Measurements from ENCODE around the gene ECHDC3. TPM values are rescaled to one million over a fixed set of nuclear protein-coding genes. Genes with fewer than 3 reads are reported as not detected.
"Not testable (repeated sequence)": the region's sequence is repeated elsewhere in the genome, so short reads cannot be mapped to it uniquely, and the experiment has no call there.

The ECHDC3 gene
- total RNA-seq, 1 experiment from 2014 or later: 13.0 TPM

DNA sequence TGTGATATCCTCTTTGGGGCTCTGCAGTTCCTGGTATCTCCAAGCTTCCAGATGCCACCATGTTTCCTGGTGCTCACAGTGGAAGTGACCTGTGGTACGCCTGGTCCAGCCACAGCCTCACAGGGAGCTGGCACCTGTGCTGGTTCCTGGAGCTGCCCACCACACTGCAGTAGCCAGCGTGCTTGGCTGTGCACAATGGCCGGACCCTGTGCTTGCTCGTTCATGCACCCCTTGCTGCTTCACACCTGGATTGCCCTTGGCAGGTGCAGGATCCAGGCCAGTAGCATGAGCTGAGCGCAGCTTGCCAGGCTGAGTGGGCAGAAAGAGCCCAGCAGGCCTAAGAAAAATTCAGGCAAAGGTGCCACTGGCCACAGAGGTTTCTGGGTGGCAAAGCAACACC lies 11.4 kb upstream of the ECHDC3 start:
- H3K27ac ChIP-seq (ENCODE audit: low read depth, low read length): no peak overlapping the region
- RAD21 ChIA-PET (ENCODE audit: low non-redundant PET in 1 of 2, low total read pairs in 2 of 2, uncharacterized antibody in 2 of 2, unreplicated experiment in 2 of 2): no interaction called here

DNA sequence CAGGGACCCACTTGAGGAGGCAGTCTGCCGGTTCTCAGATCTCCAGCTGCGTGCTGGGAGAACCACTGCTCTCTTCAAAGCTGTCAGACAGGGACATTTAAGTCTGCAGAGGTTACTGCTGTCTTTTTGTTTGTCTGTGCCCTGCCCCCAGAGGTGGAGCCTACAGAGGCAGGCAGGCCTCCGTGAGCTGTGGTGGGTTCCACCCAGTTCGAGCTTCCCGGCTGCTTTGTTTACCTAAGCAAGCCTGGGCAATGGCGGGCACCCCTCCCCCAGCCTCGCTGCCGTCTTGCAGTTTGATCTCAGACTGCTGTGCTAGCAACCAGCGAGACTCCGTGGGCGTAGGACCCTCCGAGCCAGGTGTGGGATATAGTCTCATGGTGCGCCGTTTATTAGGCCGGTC lies 5.4 kb upstream of the ECHDC3 start:
- POLR2A ChIA-PET; H3K9me2 ChIP-seq (ENCODE audit: insufficient read depth); DNase-seq (ENCODE audit: low read depth, low spot score); H3K9me3 ChIP-seq (ENCODE audit: control insufficient read depth in 1 of 2, insufficient read depth in 1 of 2, low read depth in 1 of 2, low read length in 2 of 2); H3K4me1 ChIP-seq (ENCODE audit: control insufficient read depth in 1 of 2, insufficient read depth in 2 of 2, low read length in 2 of 2); H3K79me2 ChIP-seq (ENCODE audit: insufficient read depth, low read length); H3K27ac ChIP-seq (ENCODE audit: low read depth, low read length); H3K4me3 ChIP-seq (replicated peaks in 1 of 2; ENCODE audit: low read depth in 1 of 2, low read length in 2 of 2); H3K4me2 ChIP-seq (ENCODE audit: low read length); H3K27me3 ChIP-seq (ENCODE audit: insufficient read depth, low read length); H3K9ac ChIP-seq (ENCODE audit: low read length); CTCF ChIA-PET; RAD21 ChIA-PET (ENCODE audit: low non-redundant PET in 1 of 2, low total read pairs in 2 of 2, uncharacterized antibody in 2 of 2, unreplicated experiment in 2 of 2); BruUV-seq (replicated peaks); H2AFZ ChIP-seq (ENCODE audit: low read depth, low read length, poor library complexity, severe bottlenecking); H3K36me3 ChIP-seq (ENCODE audit: control insufficient read depth in 1 of 2, insufficient read depth in 2 of 2, low read length in 2 of 2); intact Hi-C loops (cut with micrococcal nuclease); H4K20me1 ChIP-seq (ENCODE audit: insufficient read depth); ATAC-seq: not testable (repeated sequence)

More for the DNA sequence above, 11.4 kb upstream of the ECHDC3 start:
- Histone ChIP-seq H3K4me2 (ENCODE audit: low read length) (no peak overlapping the region), H3K79me2 (ENCODE audit: insufficient read depth, low read length) (no peaks in the 10 kb centered on the region), H3K4me3 (replicated peaks in 1 of 2; ENCODE audit: low read depth in 1 of 2, low read length in 2 of 2) (no peak overlapping the region), H3K9ac (ENCODE audit: low read length) (no peak overlapping the region), H3K4me1 (ENCODE audit: control insufficient read depth in 1 of 2, insufficient read depth in 2 of 2, low read length in 2 of 2) (no peaks in the 10 kb centered on the region), H3K36me3 (ENCODE audit: control insufficient read depth in 1 of 2, insufficient read depth in 2 of 2, low read length in 2 of 2) (no peaks in the 10 kb centered on the region), H3K9me3 (ENCODE audit: control insufficient read depth in 1 of 2, insufficient read depth in 1 of 2, low read depth in 1 of 2, low read length in 2 of 2) (peaks cover 0 to 3% of the 10 kb centered on the region in 2 experiments; a peak in 2 of 4 replicates), H3K9me2 (ENCODE audit: insufficient read depth) (no peaks in the 10 kb centered on the region), H3K27me3 (ENCODE audit: insufficient read depth, low read length) (no peaks in the 10 kb centered on the region), H2AFZ (ENCODE audit: low read depth, low read length, poor library complexity, severe bottlenecking) (no peak overlapping the region), H4K20me1 (ENCODE audit: insufficient read depth) (no peaks in the 10 kb centered on the region)
- BruUV-seq (replicated peaks): no TSS peak
- DNase-seq (ENCODE audit: low read depth, low spot score) (no peak), ATAC-seq (no peak)
- POLR2A ChIA-PET: no interaction called here
- CTCF ChIA-PET: no interaction called here
- TF ChIP-seq, protein P1, sequence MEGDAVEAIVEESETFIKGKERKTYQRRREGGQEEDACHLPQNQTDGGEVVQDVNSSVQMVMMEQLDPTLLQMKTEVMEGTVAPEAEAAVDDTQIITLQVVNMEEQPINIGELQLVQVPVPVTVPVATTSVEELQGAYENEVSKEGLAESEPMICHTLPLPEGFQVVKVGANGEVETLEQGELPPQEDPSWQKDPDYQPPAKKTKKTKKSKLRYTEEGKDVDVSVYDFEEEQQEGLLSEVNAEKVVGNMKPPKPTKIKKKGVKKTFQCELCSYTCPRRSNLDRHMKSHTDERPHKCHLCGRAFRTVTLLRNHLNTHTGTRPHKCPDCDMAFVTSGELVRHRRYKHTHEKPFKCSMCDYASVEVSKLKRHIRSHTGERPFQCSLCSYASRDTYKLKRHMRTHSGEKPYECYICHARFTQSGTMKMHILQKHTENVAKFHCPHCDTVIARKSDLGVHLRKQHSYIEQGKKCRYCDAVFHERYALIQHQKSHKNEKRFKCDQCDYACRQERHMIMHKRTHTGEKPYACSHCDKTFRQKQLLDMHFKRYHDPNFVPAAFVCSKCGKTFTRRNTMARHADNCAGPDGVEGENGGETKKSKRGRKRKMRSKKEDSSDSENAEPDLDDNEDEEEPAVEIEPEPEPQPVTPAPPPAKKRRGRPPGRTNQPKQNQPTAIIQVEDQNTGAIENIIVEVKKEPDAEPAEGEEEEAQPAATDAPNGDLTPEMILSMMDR (IDR thresholded peaks at IDR 0.05 in 2 of 3, conservative IDR thresholded peaks at IDR 0.05 in 1 of 3; ENCODE audit: borderline replicate concordance in 1 of 3, insufficient read depth in 1 of 3, low read depth in 2 of 3, low read length in 2 of 3): no peak
- intact Hi-C loops (cut with micrococcal nuclease): no loop called here

DNA sequence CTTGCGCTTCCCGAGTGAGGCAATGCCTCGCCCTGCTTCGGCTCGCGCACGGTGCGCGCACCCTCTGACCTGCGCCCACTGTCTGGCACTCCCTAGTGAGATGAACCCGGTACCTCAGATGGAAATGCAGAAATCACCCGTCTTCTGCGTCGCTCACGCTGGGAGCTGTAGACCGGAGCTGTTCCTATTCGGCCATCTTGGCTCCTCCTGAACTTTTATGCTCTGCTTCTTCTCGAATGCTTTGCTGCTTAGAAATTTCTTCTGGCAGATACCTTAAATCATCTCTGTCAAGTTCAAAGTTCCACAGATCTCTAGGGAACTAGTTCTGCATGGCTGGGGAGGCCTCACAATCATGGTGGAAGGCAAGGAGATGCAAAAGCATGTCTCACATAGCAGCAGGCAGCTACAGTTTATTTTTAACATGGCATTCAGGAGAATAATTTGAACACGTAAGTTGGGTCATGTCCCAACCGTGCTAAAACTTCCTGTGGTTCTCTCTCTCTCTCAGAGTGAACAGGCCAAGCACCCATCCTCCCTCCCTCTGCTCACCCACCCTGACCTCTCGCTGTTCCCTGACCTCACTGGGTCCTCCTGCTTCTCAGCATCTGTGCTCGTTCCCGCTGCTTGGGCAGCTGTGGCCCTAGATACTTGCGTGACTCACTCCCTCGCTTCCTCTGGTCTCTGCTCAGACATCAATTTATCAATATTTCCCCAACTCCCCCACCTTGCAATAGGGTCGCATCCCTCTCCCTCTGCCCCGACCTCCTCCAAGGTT lies 4.7 kb upstream of the ECHDC3 start:
- H3K4me2 ChIP-seq (ENCODE audit: low read length); H3K9ac ChIP-seq (ENCODE audit: low read length); H3K4me3 ChIP-seq (replicated peaks in 1 of 2; ENCODE audit: low read depth in 1 of 2, low read length in 2 of 2); CTCF ChIA-PET; ATAC-seq; H3K4me1 ChIP-seq (ENCODE audit: control insufficient read depth in 1 of 2, insufficient read depth in 2 of 2, low read length in 2 of 2); intact Hi-C loops (cut with micrococcal nuclease); H3K36me3 ChIP-seq (ENCODE audit: control insufficient read depth in 1 of 2, insufficient read depth in 2 of 2, low read length in 2 of 2); DNase-seq (ENCODE audit: low read depth, low spot score); H3K27me3 ChIP-seq (ENCODE audit: insufficient read depth, low read length); H3K9me2 ChIP-seq (ENCODE audit: insufficient read depth); POLR2A ChIA-PET; H3K27ac ChIP-seq (ENCODE audit: low read depth, low read length); H4K20me1 ChIP-seq (ENCODE audit: insufficient read depth); H3K9me3 ChIP-seq (ENCODE audit: control insufficient read depth in 1 of 2, insufficient read depth in 1 of 2, low read depth in 1 of 2, low read length in 2 of 2); H3K79me2 ChIP-seq (ENCODE audit: insufficient read depth, low read length); BruUV-seq (replicated peaks); H2AFZ ChIP-seq (ENCODE audit: low read depth, low read length, poor library complexity, severe bottlenecking); RAD21 ChIA-PET (ENCODE audit: low non-redundant PET in 1 of 2, low total read pairs in 2 of 2, uncharacterized antibody in 2 of 2, unreplicated experiment in 2 of 2): not testable (repeated sequence)
